Suprapubic skin (tissue), 4 donors: ENCODE results near the gene EDNRA. TPM values are rescaled to one million over a fixed set of nuclear protein-coding genes. Genes with fewer than 3 reads are reported as not detected.

Source experiments
- DNase-seq, 2 donors: peaks; one replicate each; pipeline ENCODE4 v3.0.0-alpha.2; 2019; ENCODE audit warnings: low spot score in 2 of 2
- H3K27ac ChIP-seq: fragments of 200-600 bp; sonication (generic); one replicate; pipeline ENCODE4 v1.5.1; 2019
- H3K27me3 ChIP-seq: fragments of 200-600 bp; sonication (generic); one replicate; pipeline ENCODE4 v1.5.1; 2019
- H3K36me3 ChIP-seq: fragments of 200-600 bp; sonication (generic); one replicate; pipeline ENCODE4 v1.5.1; 2019
- H3K4me1 ChIP-seq: fragments of 200-600 bp; sonication (generic); one replicate; pipeline ENCODE4 v1.5.1; 2019
- H3K4me3 ChIP-seq: fragments of 200-600 bp; sonication (generic); one replicate; pipeline ENCODE4 v1.5.1; 2019; ENCODE audit warnings: mild to moderate bottlenecking
- H3K9me3 ChIP-seq: fragments of 200-600 bp; sonication (generic); one replicate; pipeline ENCODE4 v1.5.1; 2019
- EP300 ChIP-seq: sonication (generic); formaldehyde crosslinking; IDR thresholded peaks from one replicate; pipeline ENCODE4 v1.6.1; 2017; ENCODE audit warnings: antibody characterized with exemption
- POLR2A ChIP-seq, 2 donors: fragments of 450-650 bp; IDR thresholded peaks; one replicate each; pipeline ENCODE4 v1.6.1; 2017; ENCODE audit warnings: antibody characterized with exemption in 2 of 2, mild to moderate bottlenecking in 2 of 2, moderate library complexity in 2 of 2
- POLR2AphosphoS5 ChIP-seq, 3 donors: sonication (generic); formaldehyde crosslinking; IDR thresholded peaks; one replicate each; pipeline ENCODE4 v1.6.1; 2017; ENCODE audit warnings: antibody characterized with exemption in 3 of 3
- WGBS: methylation state at CpG from one replicate; pipeline ENCODE4 v1.1.5; 2018; 5-methylcytosine and 5-hydroxymethylcytosine counted together
- total RNA-seq, 4 donors: library from RNA; depleted of rRNA; stranded (reverse); fragments of >200 nt; gene quantifications; one replicate each; pipeline ENCODE4 v1.1.0, GENCODE V29; 2016
- TF ChIP-seq, protein P1 (sequence below), 2 donors: fragments of 200-600 bp in 1 of 2; fragments of 450-650 bp in 1 of 2; sonication (generic) in 1 of 2; IDR thresholded peaks; one replicate each; pipeline ENCODE4 v1.5.1; 2016 to 2019; ENCODE audit warnings: antibody characterized with exemption in 2 of 2, mild to moderate bottlenecking in 1 of 2, moderate library complexity in 1 of 2

Gene EDNRA
- total RNA-seq, 4 donors from 2014 or later = 4.0 to 6.0 (median 4.4) TPM

DNA sequence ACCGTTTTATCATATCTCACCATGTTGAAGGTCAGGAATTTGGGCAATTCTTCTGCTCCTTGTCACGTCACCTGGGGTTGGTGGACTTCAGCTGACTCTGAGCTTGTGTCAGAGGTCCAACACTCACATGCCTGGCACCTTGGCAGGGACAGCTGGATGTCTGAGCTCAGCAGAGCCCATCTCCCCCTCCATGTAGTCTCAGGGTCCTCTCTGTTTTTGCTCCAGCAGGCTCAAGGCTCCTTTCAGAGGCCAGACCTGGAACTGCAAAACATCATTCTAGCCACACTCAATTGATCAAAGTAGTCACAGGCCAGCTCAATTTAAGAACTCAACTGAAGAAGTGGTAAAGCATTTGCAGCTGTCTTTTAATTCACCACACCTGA, 45.4 kb downstream of the EDNRA start:
- WGBS = 83% methylated on average over 2 of the region's 2 CpGs
- no peak overlapping the region for H3K27ac ChIP-seq
- TF ChIP-seq, protein P1, sequence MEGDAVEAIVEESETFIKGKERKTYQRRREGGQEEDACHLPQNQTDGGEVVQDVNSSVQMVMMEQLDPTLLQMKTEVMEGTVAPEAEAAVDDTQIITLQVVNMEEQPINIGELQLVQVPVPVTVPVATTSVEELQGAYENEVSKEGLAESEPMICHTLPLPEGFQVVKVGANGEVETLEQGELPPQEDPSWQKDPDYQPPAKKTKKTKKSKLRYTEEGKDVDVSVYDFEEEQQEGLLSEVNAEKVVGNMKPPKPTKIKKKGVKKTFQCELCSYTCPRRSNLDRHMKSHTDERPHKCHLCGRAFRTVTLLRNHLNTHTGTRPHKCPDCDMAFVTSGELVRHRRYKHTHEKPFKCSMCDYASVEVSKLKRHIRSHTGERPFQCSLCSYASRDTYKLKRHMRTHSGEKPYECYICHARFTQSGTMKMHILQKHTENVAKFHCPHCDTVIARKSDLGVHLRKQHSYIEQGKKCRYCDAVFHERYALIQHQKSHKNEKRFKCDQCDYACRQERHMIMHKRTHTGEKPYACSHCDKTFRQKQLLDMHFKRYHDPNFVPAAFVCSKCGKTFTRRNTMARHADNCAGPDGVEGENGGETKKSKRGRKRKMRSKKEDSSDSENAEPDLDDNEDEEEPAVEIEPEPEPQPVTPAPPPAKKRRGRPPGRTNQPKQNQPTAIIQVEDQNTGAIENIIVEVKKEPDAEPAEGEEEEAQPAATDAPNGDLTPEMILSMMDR (IDR thresholded peaks at IDR 0.05) = no peak
- TF ChIP-seq POLR2AphosphoS5 (IDR thresholded peaks at IDR 0.05) (no peak), POLR2A (IDR thresholded peaks at IDR 0.05) (no peak), EP300 (no peak)
- H3K9me3 ChIP-seq = no peaks in the 10 kb centered on the region
- H3K4me3 ChIP-seq = no peak overlapping the region
- no peaks in the 10 kb centered on the region for H3K36me3 ChIP-seq
- DNase-seq = no peak
- H3K27me3 ChIP-seq = no peaks in the 10 kb centered on the region
- H3K4me1 ChIP-seq = peaks cover 9% of the 10 kb centered on the region

DNA sequence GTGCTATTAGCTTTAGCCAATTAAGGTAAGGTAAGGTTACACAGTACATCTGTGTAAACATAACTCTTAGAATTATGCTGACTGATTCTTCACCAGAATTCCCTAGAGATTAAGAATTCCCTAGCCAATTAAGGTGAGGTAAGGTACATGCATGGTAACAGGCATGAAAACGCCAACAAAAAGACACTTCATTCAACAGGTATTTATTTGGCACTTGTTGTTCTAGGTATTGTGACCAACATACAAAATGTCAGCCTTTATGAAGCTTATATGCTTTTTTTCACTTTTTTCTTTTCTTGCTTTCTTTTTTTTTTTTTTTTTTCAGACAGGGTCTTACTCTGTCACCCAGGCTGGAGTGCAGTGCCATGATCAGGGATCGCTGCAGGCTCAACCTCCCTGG, 47.2 kb downstream of the EDNRA start:
- Histone ChIP-seq H3K27ac (no peak overlapping the region), H3K4me1 (peaks cover 9% of the 10 kb centered on the region), H3K36me3 (no peaks in the 10 kb centered on the region), H3K4me3 (no peak overlapping the region), H3K9me3 (no peaks in the 10 kb centered on the region), H3K27me3 (no peaks in the 10 kb centered on the region)
- TF ChIP-seq POLR2AphosphoS5 (IDR thresholded peaks at IDR 0.05) (no peak), POLR2A (IDR thresholded peaks at IDR 0.05) (no peak), EP300 (no peak)
- TF ChIP-seq, protein P1 (IDR thresholded peaks at IDR 0.05) = no peak
- WGBS = 89% methylated on average over 2 of the region's 2 CpGs
- DNase-seq = no peak

DNA sequence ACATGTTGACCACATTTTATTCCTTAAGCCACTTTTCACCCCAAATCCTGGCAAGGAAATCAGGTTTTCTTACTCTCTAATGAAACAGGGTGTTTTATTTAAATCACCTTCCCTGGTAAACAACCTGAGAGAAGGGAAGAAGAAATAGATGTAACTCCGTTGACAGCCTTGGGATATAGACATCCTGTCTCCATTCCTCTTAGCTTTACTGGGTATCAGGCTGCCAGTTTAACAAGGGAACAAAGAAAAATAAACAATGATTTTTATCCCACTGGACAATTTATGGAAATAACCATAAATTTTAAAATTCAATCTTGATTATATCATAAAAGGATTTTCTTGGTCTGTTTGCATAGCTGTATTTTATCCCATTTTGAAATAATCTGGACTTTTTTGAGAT, 49.2 kb downstream of the EDNRA start:
- Histone ChIP-seq H3K4me3 (no peak overlapping the region), H3K36me3 (no peaks in the 10 kb centered on the region), H3K9me3 (no peaks in the 10 kb centered on the region), H3K4me1 (peaks cover 1% of the 10 kb centered on the region), H3K27ac (no peak overlapping the region), H3K27me3 (no peaks in the 10 kb centered on the region)
- 67% methylated on average over 1 of the region's 1 CpG for WGBS
- no peak for TF ChIP-seq EP300
- TF ChIP-seq, protein P1 (IDR thresholded peaks at IDR 0.05) = no peak
- no peak for DNase-seq

DNA sequence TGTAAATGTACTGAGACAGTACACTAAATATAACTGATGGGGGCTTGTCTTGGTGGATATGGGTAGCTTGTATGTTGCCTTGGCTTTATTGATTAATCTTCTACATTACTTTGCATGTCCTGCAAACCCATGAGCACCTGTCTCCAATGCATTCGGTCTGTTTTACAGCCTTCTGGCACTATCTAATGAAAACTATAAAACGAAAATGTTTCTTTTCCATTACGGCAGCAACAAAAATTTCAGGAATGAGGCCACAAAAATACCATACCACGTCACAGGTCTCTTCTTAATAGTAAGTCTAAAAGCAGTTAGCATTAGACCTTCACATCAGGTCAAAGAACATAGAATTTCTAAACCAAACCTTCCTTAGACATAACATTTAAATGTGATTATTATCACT, 49.8 kb downstream of the EDNRA start:
- Histone ChIP-seq H3K4me3 (no peak overlapping the region), H3K9me3 (no peaks in the 10 kb centered on the region), H3K36me3 (no peaks in the 10 kb centered on the region), H3K27ac (no peak overlapping the region), H3K4me1 (no peaks in the 10 kb centered on the region), H3K27me3 (no peaks in the 10 kb centered on the region)
- TF ChIP-seq POLR2A (IDR thresholded peaks at IDR 0.05) = no peak
- no peak for TF ChIP-seq EP300
- no peak for DNase-seq
- WGBS = 68% methylated on average over 4 of the region's 4 CpGs

DNA sequence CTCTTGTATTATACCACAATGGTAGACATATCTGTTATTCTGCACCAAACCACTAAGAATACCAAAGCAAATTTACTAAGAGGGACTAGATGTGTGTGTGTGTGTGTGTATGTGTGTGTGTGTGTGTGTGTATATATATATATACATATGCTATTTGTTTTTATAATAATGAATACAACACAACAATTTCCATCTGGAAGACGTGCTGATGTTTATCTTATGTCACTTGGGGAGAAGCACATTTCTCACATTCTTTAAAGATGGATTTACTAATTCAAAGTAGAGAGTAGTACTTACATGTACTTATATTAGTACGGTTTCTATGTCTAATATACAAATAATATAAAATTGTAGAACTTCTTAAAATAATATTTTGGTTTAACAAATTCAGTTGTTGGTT, 52.0 kb downstream of the EDNRA start:
- H3K27me3 ChIP-seq = no peaks in the 10 kb centered on the region
- no peaks in the 10 kb centered on the region for H3K36me3 ChIP-seq
- H3K27ac ChIP-seq = no peak overlapping the region
- no peak for DNase-seq
- TF ChIP-seq, protein P1 (IDR thresholded peaks at IDR 0.05) = no peak
- TF ChIP-seq EP300 (no peak), POLR2A (IDR thresholded peaks at IDR 0.05) (no peak), POLR2AphosphoS5 (IDR thresholded peaks at IDR 0.05) (no peak)
- no peaks in the 10 kb centered on the region for H3K4me1 ChIP-seq
- no peaks in the 10 kb centered on the region for H3K9me3 ChIP-seq
- 54% methylated on average over 2 of the region's 2 CpGs for WGBS
- no peak overlapping the region for H3K4me3 ChIP-seq

DNA sequence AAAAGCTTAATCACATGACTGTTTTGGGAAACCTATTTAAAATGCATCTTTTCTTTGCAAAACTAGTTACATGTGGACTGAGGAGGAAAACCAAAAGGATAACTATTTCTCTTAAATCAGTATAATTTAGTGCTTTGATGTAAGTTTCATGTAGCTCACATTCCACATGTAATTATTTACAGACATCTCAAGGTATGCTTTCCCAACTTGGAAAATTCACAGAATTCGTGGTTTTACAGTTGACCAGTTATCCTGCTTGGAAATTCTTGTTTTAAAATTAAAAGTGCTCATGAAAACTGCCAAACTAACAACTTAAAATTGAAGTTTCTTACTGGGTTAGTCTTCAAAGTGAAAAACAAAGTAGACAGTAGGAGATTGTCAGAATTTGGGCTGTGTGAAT, 52.4 kb downstream of the EDNRA start:
- Histone ChIP-seq H3K9me3 (no peaks in the 10 kb centered on the region), H3K27me3 (no peaks in the 10 kb centered on the region), H3K4me3 (no peak overlapping the region), H3K4me1 (no peaks in the 10 kb centered on the region), H3K27ac (no peak overlapping the region), H3K36me3 (no peaks in the 10 kb centered on the region)
- 73% methylated on average over 1 of the region's 1 CpG for WGBS
- no peak for DNase-seq
- TF ChIP-seq, protein P1 (IDR thresholded peaks at IDR 0.05) = no peak
- TF ChIP-seq POLR2AphosphoS5 (IDR thresholded peaks at IDR 0.05) = no peak
- TF ChIP-seq POLR2A (IDR thresholded peaks at IDR 0.05) = no peak
- TF ChIP-seq EP300 = no peak
